NOMO-1 treated with DMSO at 0.1 percent for 48 hours (cell line): ENCODE results near the gene ARMC7.

Experiments
- DNase-seq: peaks from one replicate; lab custom pipeline; 2025; ENCODE audit not compliant: unreplicated experiment; lab: John Stamatoyannopoulos, UW

The ARMC7 gene

DNA sequence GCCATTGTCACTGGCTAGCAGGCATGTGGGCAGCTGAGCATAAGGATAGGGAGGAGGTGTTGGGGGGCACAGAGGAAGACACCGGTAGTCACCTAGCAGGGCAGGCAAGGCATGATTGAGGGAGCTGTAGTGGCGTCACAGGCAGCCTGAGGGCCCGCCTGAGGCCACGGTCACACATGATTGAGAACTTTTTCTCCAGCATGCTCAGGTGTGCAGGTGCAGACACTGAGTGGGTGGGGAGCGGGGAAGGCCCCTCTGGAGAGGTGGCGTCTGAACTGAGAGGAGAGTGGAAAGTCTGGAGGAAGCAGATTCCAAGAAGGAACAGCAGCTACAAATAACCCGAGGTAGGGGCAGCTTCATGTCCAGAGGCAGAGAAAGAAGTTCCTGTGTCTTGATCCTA is 10.9 kb upstream of the ARMC7 start:
- no peak for DNase-seq

- DNase-seq = no peak
These were observed 9.7 kb upstream of the ARMC7 start for GRCh38 chr17:75099881-75100595.

GRCh38 chr17:75102385-75102821 is 7.4 kb upstream of the ARMC7 start:
- peak; percentile 75 for DNase-seq

GRCh38 chr17:75103601-75104554 is 5.9 kb upstream of the ARMC7 start:
- DNase-seq = no peak

DNA sequence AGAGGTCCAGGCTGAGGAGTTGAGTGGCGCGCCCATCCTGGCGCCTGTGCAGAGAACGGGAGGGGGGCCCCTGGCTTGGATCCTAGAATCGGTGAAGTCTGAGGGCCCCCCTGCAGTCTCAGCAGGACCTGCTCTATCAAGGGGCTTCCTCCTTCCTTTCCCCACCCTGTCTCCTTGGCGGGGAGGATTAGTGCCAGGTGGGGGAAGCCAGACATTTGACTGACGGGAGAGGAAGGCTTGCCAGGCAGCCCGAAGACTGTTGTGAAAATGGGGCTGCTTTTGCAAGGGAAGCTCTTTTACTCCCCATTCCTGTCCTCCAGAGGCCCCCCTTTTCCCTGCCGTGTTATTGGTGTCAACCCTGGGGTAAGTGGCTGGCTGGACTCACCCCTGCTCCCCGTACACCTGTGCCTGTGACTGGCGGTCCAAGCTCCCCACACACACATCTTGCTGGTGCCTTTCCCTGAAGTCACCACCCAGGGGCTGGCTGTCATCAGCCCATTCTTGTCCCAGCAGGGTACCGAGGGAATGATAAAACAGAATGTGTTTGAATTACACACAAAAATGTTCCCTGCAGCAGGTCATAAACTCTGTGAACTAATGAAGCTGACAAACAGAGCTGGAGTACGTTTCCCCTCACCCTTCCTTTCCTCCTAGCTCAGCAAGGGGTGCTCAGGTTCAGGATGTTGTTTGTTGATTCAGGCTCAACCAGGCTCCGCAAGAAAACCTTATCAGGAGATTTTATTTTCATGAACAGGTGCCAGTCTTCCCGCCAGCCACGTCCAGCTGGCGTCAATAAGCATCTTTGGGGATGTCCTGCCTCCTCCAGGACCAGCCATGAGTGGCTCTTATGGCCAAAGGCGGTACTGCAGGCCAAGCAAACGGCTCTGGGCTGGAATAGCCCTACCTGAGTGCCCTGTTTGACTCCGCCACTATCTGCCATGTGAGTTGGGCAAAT is 4.4 kb upstream of the ARMC7 start:
- DNase-seq = no peak

DNA sequence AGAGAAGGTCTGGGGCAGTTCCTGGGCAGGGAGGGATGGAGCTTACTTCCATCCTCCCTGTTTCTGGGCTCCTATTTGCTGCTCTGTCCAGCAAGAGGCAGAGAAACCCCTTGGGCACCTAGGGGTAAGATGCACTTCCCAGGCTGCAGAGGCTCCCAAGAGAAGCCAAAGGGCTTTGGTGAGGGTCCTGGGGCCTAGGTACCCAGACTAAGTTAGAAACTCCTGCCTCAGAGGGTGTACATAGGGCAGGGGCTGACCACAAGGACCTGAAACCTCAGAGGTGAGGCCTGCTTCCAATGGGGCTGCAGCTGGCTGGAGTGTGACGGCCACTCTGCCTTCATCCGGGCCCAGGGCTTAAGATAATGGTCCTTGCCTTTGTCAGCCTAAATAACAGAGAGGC is 1.6 kb upstream of the ARMC7 start:
- no peak for DNase-seq

GRCh38 chr17:75109046-75109406 is 743 bp upstream of the ARMC7 start:
- DNase-seq = no peak

GRCh38 chr17:75110234-75110937 is 617 bp downstream of the ARMC7 start:
- DNase-seq = peak; percentile 28

DNA sequence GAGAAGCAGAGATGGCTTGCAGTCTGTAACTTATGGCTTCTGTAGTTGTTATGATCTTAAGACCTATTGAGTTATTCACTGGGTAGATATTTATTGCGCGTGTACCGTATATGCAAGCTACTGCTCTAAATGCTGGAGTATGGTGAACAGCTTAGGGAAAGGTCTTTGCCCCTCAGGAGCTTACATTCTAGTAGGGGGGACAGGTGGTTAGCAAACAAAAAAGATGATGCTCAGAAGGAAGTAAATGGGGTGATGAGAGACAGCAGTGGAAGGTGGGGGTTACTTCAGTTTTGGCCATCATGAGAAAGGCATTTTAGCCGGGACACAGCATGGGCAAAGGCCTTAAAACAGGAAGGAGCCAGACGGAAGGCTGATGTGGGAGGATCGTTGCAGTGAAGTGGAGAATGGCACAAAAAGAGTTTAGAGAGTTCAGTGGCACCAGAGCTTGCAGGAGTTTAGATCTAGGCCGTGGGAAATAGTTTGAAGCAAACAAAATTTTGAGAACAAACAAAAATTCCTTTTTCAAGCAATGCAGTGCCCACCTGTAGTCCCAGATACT is 2.1 kb downstream of the ARMC7 start:
- no peak for DNase-seq

GRCh38 chr17:75113798-75114551 is 4.2 kb downstream of the ARMC7 start:
- DNase-seq = peak; percentile 89

GRCh38 chr17:75114552-75115314 is 5.0 kb downstream of the ARMC7 start:
- no peak for DNase-seq

DNA sequence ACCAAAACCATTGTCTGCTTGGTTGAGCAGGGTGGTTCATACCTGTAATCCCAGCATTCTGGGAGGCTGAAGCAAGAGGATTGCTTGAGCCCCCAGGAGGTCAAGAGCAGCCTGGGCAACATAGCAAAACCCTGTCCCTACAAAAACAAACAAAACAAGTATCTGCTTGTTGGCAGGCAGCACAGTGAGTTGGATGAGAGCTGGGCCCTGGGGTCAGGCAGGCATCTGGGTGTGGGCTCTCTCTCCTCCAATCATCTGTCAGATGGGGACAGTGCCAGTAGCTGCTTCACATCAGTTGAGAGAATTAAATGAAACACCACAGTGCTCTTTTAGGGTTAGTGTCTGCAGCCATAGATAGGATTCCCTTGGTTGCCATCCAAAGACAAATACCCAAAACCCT is 5.8 kb downstream of the ARMC7 start:
- DNase-seq = no peak

DNA sequence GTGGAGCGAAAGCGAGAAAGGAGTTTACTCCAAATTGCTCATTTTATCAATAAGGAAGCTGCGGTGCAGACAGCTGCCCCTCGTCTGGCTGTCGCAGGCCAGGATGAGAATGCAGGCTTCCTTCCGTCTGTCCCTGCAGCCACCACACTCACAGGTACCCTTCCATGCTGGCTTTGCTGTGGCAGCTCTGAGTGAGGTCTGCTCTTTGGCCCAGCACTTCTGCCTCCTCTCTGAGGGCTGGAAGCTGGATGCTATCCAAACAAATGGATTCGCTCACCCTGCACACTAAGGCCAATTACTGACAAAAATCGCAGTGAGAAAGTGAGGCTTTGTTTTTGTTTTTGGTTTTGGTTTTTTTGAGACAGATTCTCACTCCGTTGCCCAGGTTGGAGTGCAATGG is 7.0 kb downstream of the ARMC7 start:
- no peak for DNase-seq

DNA sequence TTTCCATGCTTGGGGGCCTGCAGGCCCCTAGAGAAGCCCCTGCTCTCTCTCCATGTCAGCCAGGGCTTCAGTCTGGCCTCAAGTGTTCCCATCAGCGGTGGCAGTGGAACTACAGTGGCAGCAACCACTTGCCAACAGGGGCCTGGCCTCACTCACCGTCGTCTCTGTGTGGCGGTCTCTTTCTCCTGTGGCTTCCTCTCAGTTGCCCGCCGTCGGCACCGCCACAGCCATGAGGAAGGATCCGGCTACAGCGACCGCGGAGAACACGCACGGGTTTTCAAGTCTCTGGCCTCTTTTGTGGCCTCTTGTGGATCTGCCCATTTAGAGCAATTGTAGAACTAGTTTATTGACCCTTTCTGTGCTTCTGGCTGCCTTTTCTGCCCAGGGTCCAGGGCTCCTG is 8.5 kb downstream of the ARMC7 start:
- DNase-seq = no peak

GRCh38 chr17:75124041-75124818 is 14.5 kb downstream of the ARMC7 start:
- DNase-seq = no peak

DNA sequence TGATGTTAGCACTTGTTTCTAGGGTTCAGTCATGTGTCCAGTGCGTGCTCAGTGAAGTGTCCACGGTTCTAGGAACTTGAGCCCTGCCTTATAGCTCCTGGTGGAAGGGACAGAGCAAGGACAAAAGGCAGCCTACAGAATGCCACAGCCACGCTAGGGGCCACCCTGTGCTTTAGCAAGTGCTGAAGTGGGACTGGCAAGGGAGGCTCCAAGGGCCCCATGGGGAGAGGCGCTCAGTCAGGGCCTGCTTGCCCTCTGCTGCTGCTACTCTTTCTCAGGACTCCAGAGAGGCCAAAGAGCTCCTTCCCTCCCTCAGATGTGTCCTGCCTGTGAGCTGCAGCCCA is 15.0 kb downstream of the ARMC7 start:
- DNase-seq = no peak

DNA sequence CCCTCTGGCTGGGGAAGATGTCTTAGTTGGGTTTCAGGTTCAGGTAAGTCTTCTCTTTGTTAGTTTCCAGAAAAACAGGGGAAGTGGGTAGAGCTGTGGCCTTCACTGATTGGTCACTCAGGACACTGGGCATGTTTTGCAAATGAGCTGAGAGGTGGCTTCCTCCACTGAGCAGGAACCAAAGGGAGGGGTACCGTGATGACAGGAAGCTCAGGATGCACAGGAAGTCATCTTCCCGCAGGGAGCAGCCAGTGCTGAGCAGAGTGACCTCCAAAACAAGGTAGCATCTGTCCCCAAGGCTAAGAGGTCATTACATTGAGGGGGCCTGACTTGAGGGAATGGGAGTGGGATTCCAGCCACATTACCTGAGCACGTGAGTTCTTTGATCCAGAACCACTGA is 16.2 kb downstream of the ARMC7 start:
- no peak for DNase-seq

- no peak for DNase-seq
These were observed 17.2 kb downstream of the ARMC7 start for GRCh38 chr17:75126954-75127353.
